Thoracic aorta (tissue), 2 donors: ENCODE results near the gene MCOLN3. TPM values are rescaled to one million over a fixed set of nuclear protein-coding genes. Genes with fewer than 3 reads are reported as not detected.
"Not testable (repeated sequence)": the region's sequence is repeated elsewhere in the genome, so short reads cannot be mapped to it uniquely, and the experiment has no call there.

Source experiments
- ATAC-seq: fragments of 150-250 bp; one replicate; pipeline ENCODE4 v1.8.0; 2017; ENCODE audit warnings: low read depth; ENCODE audit not compliant: insufficient number of reproducible peaks, low FRiP score
- DNase-seq: peaks from one replicate; pipeline ENCODE4 v3.0.0-alpha.2; 2020; ENCODE audit warnings: low spot score
- H3K27ac ChIP-seq, 2 donors: fragments of 200-600 bp; sonication (generic); 1 replicate in 1 of 2; 2 replicates in 1 of 2; pipeline ENCODE4 v1.5.1; 2016; ENCODE audit warnings: mild to moderate bottlenecking in 2 of 2, moderate library complexity in 2 of 2
- H3K27me3 ChIP-seq: fragments of 200-600 bp; sonication (generic); replicated peaks from 2 replicates; pipeline ENCODE4 v1.6.0; 2016; ENCODE audit warnings: mild to moderate bottlenecking; ENCODE audit not compliant: insufficient read depth
- H3K36me3 ChIP-seq: fragments of 200-600 bp; sonication (generic); one replicate; pipeline ENCODE4 v1.5.1; 2016
- H3K4me1 ChIP-seq, 2 donors: fragments of 200-600 bp; sonication (generic); 1 replicate in 1 of 2; 2 replicates in 1 of 2; pipeline versions ENCODE4 v1.5.1 to v1.6.0; 2016; ENCODE audit warnings: low read depth in 2 of 2, mild to moderate bottlenecking in 1 of 2; ENCODE audit not compliant: control insufficient read depth in 1 of 2
- H3K4me3 ChIP-seq: fragments of 200-600 bp; sonication (generic); 2 replicates; pipeline ENCODE4 v1.5.1; 2016; ENCODE audit warnings: mild to moderate bottlenecking
- H3K9me3 ChIP-seq: fragments of 200-600 bp; sonication (generic); 2 replicates; pipeline ENCODE4 v1.5.1; 2016
- CTCF ChIP-seq: fragments of 200-600 bp; sonication (generic); IDR thresholded peaks from one replicate; pipeline ENCODE4 v1.5.1; 2019; ENCODE audit warnings: antibody characterized with exemption
- total RNA-seq, 2 donors: library from RNA; depleted of rRNA; stranded (reverse); fragments of >200 nt; gene quantifications; one replicate each; pipeline versions ENCODE4 v1.1.0 to v1.2.3, GENCODE V29; 2016

MCOLN3 gene
- total RNA-seq, 2 donors from 2014 or later: 2.3 to 3.2 TPM

- Histone ChIP-seq H3K4me1 (peaks cover 0 to under 1% of the 10 kb centered on the region in 2 donors), H3K9me3 (no peaks in the 10 kb centered on the region), H3K4me3 (no peak overlapping the region), H3K36me3 (no peaks in the 10 kb centered on the region), H3K27ac (no peak overlapping the region), H3K27me3 (no peaks in the 10 kb centered on the region)
- DNase-seq: no peak
- TF ChIP-seq CTCF: no peak
- no peak for ATAC-seq
These were observed 57.0 kb downstream of the MCOLN3 start for GRCh38 chr1:84991097-84991920.

- no peaks in the 10 kb centered on the region for H3K27me3 ChIP-seq
- no peaks in the 10 kb centered on the region for H3K4me1 ChIP-seq
- no peak for ATAC-seq
- no peak for TF ChIP-seq CTCF
- H3K9me3 ChIP-seq: no peaks in the 10 kb centered on the region
- H3K4me3 ChIP-seq: no peak overlapping the region
- no peak for DNase-seq
- no peak overlapping the region for H3K27ac ChIP-seq
- H3K36me3 ChIP-seq: no peaks in the 10 kb centered on the region
These were observed 59.7 kb downstream of the MCOLN3 start for GRCh38 chr1:84988588-84988987.

- not testable (repeated sequence) for H3K36me3 ChIP-seq, H3K27me3 ChIP-seq, H3K9me3 ChIP-seq, DNase-seq, ATAC-seq, H3K4me1 ChIP-seq, H3K27ac ChIP-seq, H3K4me3 ChIP-seq
These were observed 61.7 kb downstream of the MCOLN3 start for GRCh38 chr1:84986561-84986960.

- TF ChIP-seq CTCF: no peak
- Histone ChIP-seq H3K36me3 (no peaks in the 10 kb centered on the region), H3K4me3 (no peak overlapping the region), H3K27ac (no peak overlapping the region), H3K27me3 (no peaks in the 10 kb centered on the region), H3K4me1 (no peaks in the 10 kb centered on the region), H3K9me3 (no peaks in the 10 kb centered on the region)
- ATAC-seq (no peak), DNase-seq (no peak)
These were observed 62.9 kb downstream of the MCOLN3 start for GRCh38 chr1:84985365-84985764.

GRCh38 chr1:84982395-84982794 is 65.9 kb downstream of the MCOLN3 start:
- no peak overlapping the region for H3K4me3 ChIP-seq
- no peaks in the 10 kb centered on the region for H3K9me3 ChIP-seq
- no peaks in the 10 kb centered on the region for H3K36me3 ChIP-seq
- H3K27ac ChIP-seq: no peak overlapping the region
- DNase-seq: no peak
- no peaks in the 10 kb centered on the region for H3K27me3 ChIP-seq
- no peak for TF ChIP-seq CTCF
- H3K4me1 ChIP-seq: no peaks in the 10 kb centered on the region
- no peak for ATAC-seq

- Histone ChIP-seq H3K36me3 (no peaks in the 10 kb centered on the region), H3K4me1 (peaks cover 0 to 9% of the 10 kb centered on the region in 2 donors), H3K27ac (no peak overlapping the region), H3K27me3 (no peaks in the 10 kb centered on the region), H3K4me3 (no peak overlapping the region), H3K9me3 (no peaks in the 10 kb centered on the region)
- no peak for ATAC-seq
- DNase-seq: no peak
- TF ChIP-seq CTCF: no peak
These were observed 73.3 kb downstream of the MCOLN3 start for GRCh38 chr1:84975035-84975434.
